HEK293T (cell line): ENCODE results near the gene SPATA25.

ENCODE experiments used
- CTCF ChIA-PET: fragments of 350-600 bp; formaldehyde crosslinking; extraction: SDS; loops from one replicate; lab custom pipeline; 2021; ENCODE audit warnings: antibody characterized with exemption, inconsistent platforms; lab: Yijun Ruan, JAX
- POLR2A ChIA-PET: fragments of 350-600 bp; formaldehyde crosslinking; extraction: SDS; loops from one replicate; lab custom pipeline; 2020; ENCODE audit warnings: antibody characterized with exemption, inconsistent platforms; lab: Yijun Ruan, JAX
- DNase-seq: peaks from one replicate; pipeline ENCODE4 v3.0.0; 2012; ENCODE audit warnings: mixed read lengths; ENCODE audit errors: extremely low spot score
- ARNT ChIP-seq: fragments of 450-650 bp; IDR thresholded peaks from 2 replicates; pipeline ENCODE4 v1.6.1; 2017; ENCODE audit warnings: mild to moderate bottlenecking
- BHLHE40 ChIP-seq: fragments of 450-650 bp; IDR thresholded peaks from 2 replicates; pipeline ENCODE4 v1.6.1; 2016; ENCODE audit warnings: mild to moderate bottlenecking, moderate library complexity, borderline replicate concordance
- CTBP1 ChIP-seq: fragments of 450-650 bp; IDR thresholded peaks from 2 replicates; pipeline ENCODE4 v1.6.1; 2016; ENCODE audit warnings: borderline replicate concordance
- ELF4 ChIP-seq: fragments of 450-650 bp; IDR thresholded peaks from 2 replicates; pipeline ENCODE4 v1.6.1; 2017; ENCODE audit warnings: antibody characterized with exemption
- FOXA1 ChIP-seq: fragments of 450-650 bp; IDR thresholded peaks from 2 replicates; pipeline ENCODE4 v1.6.1; 2016; ENCODE audit warnings: mild to moderate bottlenecking
- FOXK2 ChIP-seq: fragments of 450-650 bp; IDR thresholded peaks from 2 replicates; pipeline ENCODE4 v1.6.1; 2016; ENCODE audit warnings: mild to moderate bottlenecking
- FOXM1 ChIP-seq: fragments of 450-650 bp; IDR thresholded peaks from 2 replicates; pipeline ENCODE4 v1.6.1; 2017; ENCODE audit warnings: mild to moderate bottlenecking, borderline replicate concordance
- HDGF ChIP-seq: fragments of 450-650 bp; IDR thresholded peaks from 2 replicates; pipeline ENCODE4 v1.6.1; 2017; ENCODE audit warnings: antibody characterized with exemption, borderline replicate concordance
- L3MBTL2 ChIP-seq: fragments of 450-650 bp; conservative IDR thresholded peaks from 2 replicates; pipeline ENCODE4 v1.6.1; 2016; ENCODE audit warnings: mild to moderate bottlenecking
- LEF1 ChIP-seq: fragments of 450-650 bp; IDR thresholded peaks from 2 replicates; pipeline ENCODE4 v1.6.1; 2017; ENCODE audit warnings: mild to moderate bottlenecking, borderline replicate concordance
- NFRKB ChIP-seq: fragments of 450-650 bp; IDR thresholded peaks from 2 replicates; pipeline ENCODE4 v1.6.1; 2016; ENCODE audit warnings: mild to moderate bottlenecking, moderate library complexity
- SP1 ChIP-seq: fragments of 450-650 bp; IDR thresholded peaks from 2 replicates; pipeline ENCODE4 v1.6.1; 2017
- SUZ12 ChIP-seq: fragments of 450-650 bp; IDR thresholded peaks from 2 replicates; pipeline ENCODE4 v1.6.1; 2016; ENCODE audit warnings: mild to moderate bottlenecking
- TARDBP ChIP-seq: fragments of 450-650 bp; IDR thresholded peaks from 2 replicates; pipeline ENCODE4 v1.6.1; 2016
- ZNF384 ChIP-seq: fragments of 450-650 bp; IDR thresholded peaks from 2 replicates; pipeline ENCODE4 v1.6.1; 2016
- TF ChIP-seq, protein P1 (sequence below): fragments of 450-650 bp; IDR thresholded peaks from 2 replicates; pipeline ENCODE4 v1.6.1; 2016

Gene SPATA25

DNA sequence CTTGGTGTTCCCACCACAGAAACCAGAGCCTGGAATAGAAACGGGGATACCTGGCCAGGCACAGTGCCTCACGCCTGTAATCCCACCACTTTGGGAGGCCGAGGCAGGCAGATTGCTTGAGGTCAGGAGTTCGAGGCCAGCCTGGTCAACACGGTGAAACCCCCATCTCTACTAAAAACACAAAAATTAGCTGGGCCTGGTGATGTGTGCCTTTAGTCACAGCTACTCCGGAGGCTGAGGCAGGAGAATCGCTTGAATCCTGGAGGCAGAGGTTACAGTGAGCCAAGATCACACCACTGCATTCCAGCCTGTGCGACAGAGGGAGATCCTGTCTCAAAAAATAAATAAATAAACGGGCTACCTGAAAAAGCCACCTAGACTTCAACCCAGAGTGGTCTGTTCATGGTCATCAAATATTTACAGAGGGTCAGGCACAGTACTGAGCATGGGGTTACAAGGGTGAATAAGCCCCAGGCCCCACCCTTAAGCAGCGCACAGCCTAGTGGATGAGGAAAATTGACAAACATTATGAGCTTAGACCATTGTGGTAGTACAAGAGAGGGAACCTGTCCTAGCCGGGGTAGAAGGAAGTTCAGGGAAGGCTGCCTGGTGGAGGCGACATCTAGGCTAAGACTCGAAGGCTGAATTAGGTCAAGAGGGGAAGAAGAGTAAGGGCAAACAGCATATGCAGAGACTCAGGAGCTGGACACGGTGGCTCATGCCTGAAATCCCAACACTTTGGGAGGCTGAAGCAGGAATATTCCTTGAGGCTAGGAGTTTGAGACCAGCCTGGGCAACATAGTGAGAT lies 39.9 kb upstream of the SPATA25 start:
- CTCF ChIA-PET: interaction anchor here (0.6 kb wide), 1 partner anchor 37 kb away, joined by 4 read pairs; no protein-coding TSS in a partner anchor
- TF ChIP-seq HDGF (no peak), SP1 (no peak), ELF4 (no peak), LEF1 (no peak), ZNF384 (no peak), FOXK2 (no peak), CTBP1 (no peak), SUZ12 (no peak), TARDBP (no peak), FOXM1 (no peak), BHLHE40 (no peak), L3MBTL2 (no peak), FOXA1 (no peak), ARNT (no peak), NFRKB (no peak)
- TF ChIP-seq, protein P1, sequence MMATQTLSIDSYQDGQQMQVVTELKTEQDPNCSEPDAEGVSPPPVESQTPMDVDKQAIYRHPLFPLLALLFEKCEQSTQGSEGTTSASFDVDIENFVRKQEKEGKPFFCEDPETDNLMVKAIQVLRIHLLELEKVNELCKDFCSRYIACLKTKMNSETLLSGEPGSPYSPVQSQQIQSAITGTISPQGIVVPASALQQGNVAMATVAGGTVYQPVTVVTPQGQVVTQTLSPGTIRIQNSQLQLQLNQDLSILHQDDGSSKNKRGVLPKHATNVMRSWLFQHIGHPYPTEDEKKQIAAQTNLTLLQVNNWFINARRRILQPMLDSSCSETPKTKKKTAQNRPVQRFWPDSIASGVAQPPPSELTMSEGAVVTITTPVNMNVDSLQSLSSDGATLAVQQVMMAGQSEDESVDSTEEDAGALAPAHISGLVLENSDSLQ: no peak
- POLR2A ChIA-PET: interaction anchor here (1.2 to 1.3 kb wide), 2 partner anchors 9 to 47 kb away, joined by 3 to 5 read pairs; partner anchors contain the start of gene ZSWIM1
- no peak for DNase-seq

DNA sequence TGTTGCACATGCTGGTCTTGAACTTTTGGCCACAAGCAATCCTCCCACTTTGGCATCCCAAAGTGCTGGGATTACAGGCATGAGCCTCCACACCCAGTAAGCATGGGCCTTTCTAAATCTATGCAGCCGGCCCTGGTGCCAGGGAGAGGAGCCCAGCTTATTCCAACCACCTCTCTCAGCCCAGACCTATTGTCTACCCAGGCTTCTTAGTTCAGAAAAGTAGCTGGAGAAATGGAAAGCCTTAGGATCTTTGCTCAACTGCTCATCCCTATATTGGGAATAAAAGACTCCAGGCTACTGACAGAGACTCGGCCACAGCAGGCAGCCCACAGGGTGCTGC lies 39.3 kb upstream of the SPATA25 start:
- ChIA-PET CTCF (no interaction called here), POLR2A (interaction anchor here (1.0 to 1.3 kb wide), 2 partner anchors 10 to 22 kb away, joined by 3 read pairs; no protein-coding TSS in a partner anchor)
- no peak for TF ChIP-seq ZNF384
- TF ChIP-seq SUZ12: no peak
- TF ChIP-seq FOXA1: no peak
- no peak for TF ChIP-seq L3MBTL2
- DNase-seq: no peak

- DNase-seq: no peak
- TF ChIP-seq ELF4 (no peak), FOXK2 (no peak), SUZ12 (no peak), FOXA1 (no peak), SP1 (no peak), BHLHE40 (no peak), L3MBTL2 (no peak), LEF1 (no peak), ARNT (no peak), NFRKB (no peak), HDGF (no peak), CTBP1 (no peak), TARDBP (no peak)
- TF ChIP-seq, protein P1: no peak
- CTCF ChIA-PET: no interaction called here
- POLR2A ChIA-PET: interaction anchor here (1.0 to 3.2 kb wide), 3 partner anchors 8 to 21 kb away, joined by 3 to 25 read pairs (median 3); partner anchors contain the start of gene PCIF1
These were observed 38.5 kb upstream of the SPATA25 start for GRCh38 chr20:45925821-45926506.

GRCh38 chr20:45924391-45925261 lies 37.2 kb upstream of the SPATA25 start:
- POLR2A ChIA-PET: interaction anchor here (0.7 to 3.2 kb wide), 2 partner anchors 9 to 14 kb away, joined by 3 to 25 read pairs; partner anchors contain the start of gene PCIF1
- no peak for DNase-seq
- CTCF ChIA-PET: interaction anchor here (0.6 kb wide), 1 partner anchor 201 kb away, joined by 4 read pairs; no protein-coding TSS in a partner anchor
- TF ChIP-seq BHLHE40: no peak
- TF ChIP-seq L3MBTL2: no peak
- TF ChIP-seq LEF1: no peak
- TF ChIP-seq, protein P1: no peak
- TF ChIP-seq FOXA1: no peak
- no peak for TF ChIP-seq FOXK2
- no peak for TF ChIP-seq TARDBP
- no peak for TF ChIP-seq CTBP1
- no peak for TF ChIP-seq SP1
- no peak for TF ChIP-seq ZNF384
- no peak for TF ChIP-seq FOXM1
- TF ChIP-seq HDGF: no peak
